WI38 (cell line): ENCODE results near the gene SLC15A3.
A peak's percentile ranks its signal among the peaks of the same experiment; 100 is the strongest.

Experiments used
- H3K4me3 ChIP-seq: 2 replicates; pipeline ENCODE4 v1.5.1; 2011; ENCODE audit warnings: low read depth, mild to moderate bottlenecking, control low read depth, low read length
- CTCF ChIP-seq: IDR thresholded peaks from 2 replicates; pipeline ENCODE4 v1.5.1; 2012; ENCODE audit warnings: low read depth, mild to moderate bottlenecking, control low read depth, low read length

SLC15A3 gene

DNA sequence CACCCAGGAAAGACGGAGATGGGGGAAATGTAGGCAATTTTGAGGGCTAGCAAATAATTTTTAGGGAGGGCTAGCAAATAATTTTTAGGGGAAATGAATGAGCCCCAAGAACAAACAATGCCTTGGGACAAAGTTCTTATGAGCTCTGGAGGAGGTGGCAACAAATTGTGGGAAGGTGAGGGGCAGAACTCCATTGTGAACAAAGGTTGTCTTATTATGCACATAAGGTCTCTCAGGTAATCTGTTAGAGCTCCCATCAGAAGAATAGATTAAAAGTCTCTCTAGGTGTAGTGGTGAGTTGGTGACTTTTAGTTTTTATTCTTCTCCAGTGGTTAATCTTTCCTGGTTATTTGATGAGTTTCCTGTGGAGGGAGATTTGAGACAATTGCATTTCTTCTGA is 43.2 kb downstream of the SLC15A3 start:
- H3K4me3 ChIP-seq: no peak overlapping the region
- TF ChIP-seq CTCF: no peak

GRCh38 chr11:60906132-60906972 is 45.6 kb downstream of the SLC15A3 start, which contains the start of gene PRPF19:
Gene PRPF19 (minus strand): TSS chr11:60906585. CDS start chr11:60906382, 203 bp downstream.
- peak within 1 kb of the TSS; percentile 90 for H3K4me3 ChIP-seq
- TF ChIP-seq CTCF: no peak

DNA sequence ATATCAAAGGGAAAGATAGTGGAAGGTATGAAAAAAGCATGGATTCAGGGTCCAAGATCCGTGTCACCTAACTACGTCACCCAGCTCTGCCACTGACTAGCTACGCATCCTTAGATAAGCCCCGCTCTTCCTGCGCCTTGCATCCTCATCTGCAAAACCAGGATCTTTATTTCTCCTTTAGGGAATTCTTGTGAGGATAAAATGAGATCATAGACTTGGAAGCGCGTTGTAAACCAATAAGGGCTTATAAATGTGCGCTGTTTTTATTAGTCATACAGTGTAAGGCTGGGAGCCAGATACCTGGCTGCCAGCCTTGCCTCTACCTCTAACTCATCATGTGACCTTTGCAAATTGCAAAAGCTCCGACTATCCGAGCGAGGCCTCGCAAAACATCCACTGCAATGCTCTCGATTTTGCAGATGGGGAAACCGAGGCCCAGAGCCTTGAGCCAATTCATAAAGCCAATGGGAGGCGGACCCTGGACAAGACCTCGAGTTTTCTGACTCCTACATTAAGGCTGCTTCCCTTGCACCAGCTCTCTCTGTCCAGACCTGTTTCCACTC is 46.3 kb downstream of the SLC15A3 start:
- TF ChIP-seq CTCF: no peak
- peak overlapping the region; percentile 90 for H3K4me3 ChIP-seq

DNA sequence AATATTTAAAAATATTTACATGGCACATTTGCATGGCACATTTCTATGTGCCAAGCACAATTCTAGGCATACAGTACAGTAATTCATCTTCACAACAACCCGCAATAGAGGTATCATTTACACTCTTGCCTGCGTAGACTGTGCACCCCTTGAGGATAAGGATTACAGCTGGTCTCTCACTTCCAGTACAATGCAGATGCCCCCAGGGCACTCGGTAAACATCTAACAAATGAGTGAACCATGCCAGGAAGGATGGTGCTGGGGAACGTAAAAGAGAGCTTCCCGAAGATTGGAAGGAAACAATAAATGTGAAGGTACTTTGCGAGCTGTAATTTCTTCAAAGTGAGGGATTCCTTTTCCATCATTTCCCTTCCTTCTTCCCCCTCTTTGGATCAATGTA is 46.9 kb downstream of the SLC15A3 start:
- peak overlapping the region; percentile 90 for H3K4me3 ChIP-seq
- no peak for TF ChIP-seq CTCF

GRCh38 chr11:60902625-60903024 is 49.4 kb downstream of the SLC15A3 start:
- no peak overlapping the region for H3K4me3 ChIP-seq
- TF ChIP-seq CTCF: no peak

- TF ChIP-seq CTCF: no peak
- H3K4me3 ChIP-seq: no peak overlapping the region
Measured at GRCh38 chr11:60900673-60901404, 51.1 kb downstream of the SLC15A3 start.
